ENCODE results near the gene LAIR1.

The LAIR1 gene

DNA sequence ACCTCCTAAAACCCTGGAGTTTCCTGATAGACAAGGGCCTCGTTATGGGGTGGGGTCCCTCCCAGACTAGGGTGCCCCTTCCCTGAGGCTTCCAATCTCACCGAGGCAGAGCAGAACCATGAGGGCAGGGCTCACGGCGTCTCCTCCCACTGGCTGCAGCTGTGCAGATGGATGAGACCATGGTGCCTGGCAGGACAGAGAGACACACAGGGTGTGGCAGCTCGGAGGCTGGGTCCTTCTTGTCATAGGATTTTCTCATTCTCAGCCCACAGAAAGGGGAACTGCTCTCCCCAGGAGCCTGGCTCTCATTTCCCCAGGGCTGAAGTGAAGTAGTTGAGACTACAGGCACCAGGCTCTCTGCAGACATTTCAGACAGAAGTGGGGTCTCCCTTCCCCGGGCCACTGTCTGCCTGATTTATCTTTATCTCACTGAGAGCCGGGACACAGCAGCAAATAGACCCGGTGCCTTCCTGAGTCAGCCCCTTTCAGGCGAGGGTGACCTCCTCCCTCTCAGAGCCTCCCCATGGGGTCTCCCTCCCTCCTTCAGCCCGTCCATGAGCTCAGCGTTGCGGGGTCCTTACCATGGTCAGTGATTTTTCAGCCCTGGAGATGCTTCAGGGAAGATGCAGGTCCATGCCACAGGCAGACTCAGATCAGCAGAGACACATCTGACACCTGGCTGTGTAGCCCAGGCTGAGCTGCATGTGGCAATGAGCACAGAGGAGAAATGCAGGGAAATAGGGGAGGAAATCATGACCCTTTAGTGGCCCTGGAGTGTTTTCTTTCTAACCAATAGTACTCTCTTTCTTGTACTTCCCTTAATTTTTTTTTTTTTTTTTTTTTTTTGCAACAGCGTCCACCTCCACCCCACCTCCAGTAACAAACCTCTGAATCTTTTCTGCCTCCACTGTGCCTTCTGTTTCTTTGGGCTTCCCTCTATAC, 52.0 kb downstream of the LAIR1 start, which contains the start of gene LILRA5:
LILRA5 (minus strand) TSS at position 731 of the 942 bp plus-strand sequence; CDS start at position 584, 147 bp downstream.
- DNase-seq, result no peak

GRCh38 chr19:54312011-54312410, 52.7 kb downstream of the LAIR1 start:
- DNase-seq, result no peak

DNA sequence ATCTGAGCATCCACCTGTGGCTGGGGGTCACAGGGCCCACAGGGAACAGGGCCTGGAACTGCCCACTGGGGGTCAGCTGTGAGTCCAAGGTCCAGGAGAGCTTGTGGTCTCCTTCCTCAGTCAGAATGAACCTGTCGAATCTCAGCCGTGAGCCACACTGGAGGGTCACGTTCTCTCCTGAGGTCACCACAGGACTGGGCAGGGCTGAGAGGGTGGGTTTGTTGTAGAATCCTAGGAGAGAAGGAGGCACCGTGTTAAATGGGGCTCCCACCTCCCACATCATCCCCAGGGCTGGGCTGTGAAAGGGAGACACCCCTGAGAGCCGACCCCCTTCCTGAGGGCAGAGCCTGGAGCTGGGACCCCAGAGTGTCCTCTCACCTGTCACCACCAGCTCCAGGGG, 53.2 kb downstream of the LAIR1 start:
- DNase-seq, result no peak

- DNase-seq, result no peak
Observed at GRCh38 chr19:54310543-54310942, 54.2 kb downstream of the LAIR1 start.

- DNase-seq, result no peak
Observed at GRCh38 chr19:54309811-54310210, 54.9 kb downstream of the LAIR1 start.

DNA sequence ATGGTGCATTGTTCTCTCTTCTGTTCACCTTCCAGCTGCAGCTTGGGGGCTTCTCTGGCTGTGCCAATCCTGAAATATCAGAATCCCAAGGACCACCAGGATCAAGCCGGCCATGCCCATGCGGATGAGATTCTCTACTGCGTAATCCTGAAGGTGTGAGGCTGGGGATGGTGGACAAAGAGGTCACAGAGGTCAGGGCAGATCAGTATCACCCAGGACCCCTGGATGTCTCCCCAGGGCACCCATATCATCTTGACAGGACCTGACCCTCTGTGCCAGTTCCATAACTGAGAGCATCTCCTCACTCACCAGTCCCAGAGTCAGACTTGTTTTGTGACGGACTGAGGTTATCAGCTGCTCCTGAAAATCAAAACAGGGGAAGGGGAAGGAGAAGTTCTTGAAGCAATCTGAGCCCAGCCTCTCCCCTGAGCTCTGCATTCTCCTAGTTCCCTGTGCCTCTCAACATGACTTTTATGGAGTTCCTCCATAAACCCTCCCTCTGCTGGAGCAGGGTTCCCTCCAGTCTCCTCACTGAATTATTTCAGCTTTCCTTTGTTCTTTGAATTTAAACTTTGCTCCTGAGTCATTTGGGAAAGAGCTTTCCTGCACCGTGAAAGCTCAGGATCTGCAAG, 57.2 kb downstream of the LAIR1 start:
- DNase-seq, result no peak

DNA sequence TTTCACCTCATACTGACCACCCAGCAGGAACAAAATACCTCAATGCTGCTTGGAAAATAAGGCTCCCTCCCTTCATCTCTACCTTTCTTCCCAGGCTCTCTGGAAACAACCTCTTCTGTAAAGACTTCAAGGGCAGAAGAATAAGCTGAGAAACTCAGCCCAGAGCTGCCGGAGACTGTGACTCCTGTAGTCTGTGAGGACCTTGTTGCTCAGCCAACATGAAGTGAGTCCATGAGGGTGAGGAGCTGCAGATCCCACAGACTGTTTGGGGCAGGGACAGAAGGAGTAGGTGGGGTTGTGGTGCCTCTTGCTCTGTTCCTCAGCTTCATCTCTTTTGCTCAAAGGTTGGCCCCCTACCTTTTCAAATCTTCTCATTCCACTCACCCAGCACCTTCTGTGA, 59.6 kb downstream of the LAIR1 start:
- no peak for DNase-seq

DNA sequence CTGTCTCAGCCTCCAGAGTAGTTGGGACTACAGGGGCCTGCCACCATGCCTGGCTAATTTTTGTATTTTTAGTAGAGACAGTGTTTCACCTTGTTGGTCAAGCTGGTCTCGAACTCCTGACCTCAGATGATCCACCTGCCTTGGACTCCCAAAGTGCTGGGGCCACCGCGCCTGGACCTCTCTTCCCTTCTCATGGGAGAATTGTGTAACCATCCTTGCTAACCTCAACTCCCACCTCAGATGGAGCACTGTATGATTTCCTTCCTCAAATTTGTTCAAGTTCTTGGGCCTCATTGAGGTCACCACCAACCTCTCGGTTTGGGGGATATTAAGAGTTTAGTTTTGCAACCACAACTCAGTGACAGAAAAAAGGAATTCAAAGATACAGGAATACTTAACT, 62.5 kb downstream of the LAIR1 start:
- DNase-seq, result no peak

Measured in effector CD4-positive, alpha-beta T cell (primary cell).